GM13976 (cell line): ENCODE results near the gene SCGB1A1.

Source experiments
- DNase-seq: peaks from one replicate; pipeline ENCODE4 v3.0.0; 2012; ENCODE audit warnings: low spot score
- in situ Hi-C: fragments of 300-500 bp; cut with MboI; formaldehyde crosslinking; loops from one replicate; pipeline ENCODE4 v1.12.0; 2022; ENCODE audit warnings: low sequenced_read_pairs, mixed read lengths, inconsistent platforms; ENCODE audit not compliant: unreplicated experiment
- TF ChIP-seq, protein P1 (sequence below): IDR thresholded peaks from 2 replicates; pipeline ENCODE4 v1.5.1; 2012; ENCODE audit warnings: borderline replicate concordance, mild to moderate bottlenecking; ENCODE audit not compliant: insufficient read depth; ENCODE audit errors: extremely low read depth, missing control alignments, control extremely low read depth

Gene SCGB1A1

DNA sequence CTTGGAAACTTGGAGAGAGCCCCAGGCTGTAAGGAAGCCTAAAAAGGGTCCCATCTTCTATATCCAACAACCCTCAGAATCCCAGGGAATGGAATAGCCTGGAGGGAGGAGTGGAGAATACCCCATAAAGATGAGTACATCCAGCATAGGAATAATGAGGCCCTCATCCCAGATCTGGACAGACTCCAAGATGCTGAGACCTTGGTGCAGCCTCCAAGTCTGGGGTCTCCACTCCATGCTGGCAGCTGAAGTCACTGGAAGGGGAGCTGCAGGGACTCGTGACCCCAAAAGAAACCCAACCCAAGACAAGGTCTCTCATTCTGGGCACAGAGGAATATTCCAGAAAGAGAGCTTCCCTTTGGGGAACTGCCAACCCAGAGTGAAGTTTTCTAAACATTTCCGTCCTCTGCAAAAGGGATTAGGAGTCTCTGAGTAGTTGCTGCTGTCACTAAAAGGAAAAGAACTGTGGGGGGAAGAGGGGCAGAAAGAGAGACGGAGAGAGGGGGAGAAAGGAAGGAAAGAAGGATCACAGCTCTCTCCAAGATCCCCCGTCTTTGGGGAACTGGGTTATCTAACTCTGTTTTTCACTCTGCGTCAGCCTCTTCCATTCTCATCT lies 589 bp downstream of the SCGB1A1 start:
- no peak for DNase-seq
- in situ Hi-C loops: no loop called here
- TF ChIP-seq, protein P1, sequence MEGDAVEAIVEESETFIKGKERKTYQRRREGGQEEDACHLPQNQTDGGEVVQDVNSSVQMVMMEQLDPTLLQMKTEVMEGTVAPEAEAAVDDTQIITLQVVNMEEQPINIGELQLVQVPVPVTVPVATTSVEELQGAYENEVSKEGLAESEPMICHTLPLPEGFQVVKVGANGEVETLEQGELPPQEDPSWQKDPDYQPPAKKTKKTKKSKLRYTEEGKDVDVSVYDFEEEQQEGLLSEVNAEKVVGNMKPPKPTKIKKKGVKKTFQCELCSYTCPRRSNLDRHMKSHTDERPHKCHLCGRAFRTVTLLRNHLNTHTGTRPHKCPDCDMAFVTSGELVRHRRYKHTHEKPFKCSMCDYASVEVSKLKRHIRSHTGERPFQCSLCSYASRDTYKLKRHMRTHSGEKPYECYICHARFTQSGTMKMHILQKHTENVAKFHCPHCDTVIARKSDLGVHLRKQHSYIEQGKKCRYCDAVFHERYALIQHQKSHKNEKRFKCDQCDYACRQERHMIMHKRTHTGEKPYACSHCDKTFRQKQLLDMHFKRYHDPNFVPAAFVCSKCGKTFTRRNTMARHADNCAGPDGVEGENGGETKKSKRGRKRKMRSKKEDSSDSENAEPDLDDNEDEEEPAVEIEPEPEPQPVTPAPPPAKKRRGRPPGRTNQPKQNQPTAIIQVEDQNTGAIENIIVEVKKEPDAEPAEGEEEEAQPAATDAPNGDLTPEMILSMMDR: no peak

DNA sequence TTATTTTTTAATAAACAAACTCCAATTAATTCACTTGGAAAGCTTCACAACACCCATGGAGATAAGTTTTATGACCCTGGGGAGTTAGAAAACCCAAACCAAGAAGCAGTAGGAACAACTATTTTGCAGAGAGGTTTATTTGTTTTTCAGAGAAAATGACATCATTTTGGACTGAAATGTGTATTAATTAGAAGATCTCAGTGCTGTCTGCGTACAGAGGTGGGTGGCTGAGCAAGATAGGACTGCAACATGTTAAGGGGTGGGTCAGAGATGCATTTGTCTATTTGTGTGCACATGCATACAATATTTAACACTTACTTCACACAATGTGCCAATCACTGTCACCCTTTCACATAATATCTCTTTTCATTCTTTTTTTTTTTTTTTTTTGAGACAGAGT lies 1.1 kb downstream of the SCGB1A1 start:
- TF ChIP-seq, protein P1: no peak
- in situ Hi-C loops: no loop called here
- no peak for DNase-seq

DNA sequence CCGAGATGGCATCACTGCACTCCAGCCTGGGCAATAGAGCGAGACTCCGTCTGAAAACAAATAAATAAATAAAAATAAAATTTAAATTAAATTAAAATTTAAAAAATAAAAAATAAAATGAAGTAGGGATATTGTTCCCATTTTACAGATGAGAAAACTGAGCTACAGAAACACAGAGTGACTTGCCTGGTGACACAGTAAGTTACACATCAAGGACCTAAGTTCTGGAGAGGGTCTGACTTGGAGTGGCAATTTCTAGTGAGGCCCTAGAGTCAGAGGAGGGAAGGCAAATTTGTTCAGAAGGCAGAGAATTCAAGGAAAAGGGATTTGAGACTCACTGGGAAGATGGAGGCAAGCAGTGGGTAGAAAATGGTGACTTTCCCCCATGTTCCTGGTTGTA lies 2.0 kb downstream of the SCGB1A1 start:
- DNase-seq: no peak
- in situ Hi-C loops: no loop called here
- TF ChIP-seq, protein P1: no peak

DNA sequence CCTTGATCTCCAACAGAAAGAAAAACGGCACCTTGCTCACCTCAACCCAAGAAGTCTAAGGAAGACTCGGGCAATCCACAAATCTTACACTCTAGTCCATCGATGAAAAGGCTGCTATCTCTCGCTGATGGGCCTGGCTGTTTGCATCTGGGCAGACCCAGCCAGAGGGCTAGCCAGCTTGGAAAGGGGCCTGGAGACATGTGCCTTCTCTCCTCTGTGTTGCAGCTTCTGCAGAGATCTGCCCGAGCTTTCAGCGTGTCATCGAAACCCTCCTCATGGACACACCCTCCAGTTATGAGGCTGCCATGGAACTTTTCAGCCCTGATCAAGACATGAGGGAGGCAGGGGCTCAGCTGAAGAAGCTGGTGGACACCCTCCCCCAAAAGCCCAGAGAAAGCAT lies 3.2 kb downstream of the SCGB1A1 start:
- in situ Hi-C loops: no loop called here

DNA sequence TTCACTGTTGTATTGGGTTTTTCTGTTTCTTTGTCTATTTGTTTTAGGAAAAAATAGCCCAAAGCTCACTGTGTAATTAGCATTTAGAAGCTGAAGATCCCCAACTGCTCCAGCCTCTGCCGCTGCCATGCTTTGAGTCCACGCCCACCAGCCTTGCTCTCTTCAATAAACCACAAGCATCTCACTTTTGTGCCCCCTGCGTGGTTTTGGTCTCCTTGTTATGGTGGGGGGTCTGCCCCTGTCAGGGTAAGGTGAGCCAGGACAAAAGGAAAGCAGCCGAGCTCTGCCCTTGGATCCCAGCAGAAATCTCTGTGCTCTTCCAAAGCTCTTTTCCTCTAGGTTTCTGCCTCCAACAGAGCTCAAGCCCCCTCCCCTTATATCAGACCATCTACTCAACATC lies 4.2 kb downstream of the SCGB1A1 start:
- TF ChIP-seq, protein P1: no peak
- no peak for DNase-seq
- in situ Hi-C loops: no loop called here

More for the DNA sequence above, 3.2 kb downstream of the SCGB1A1 start:
- TF ChIP-seq, protein P1: no peak
- no peak for DNase-seq

DNA sequence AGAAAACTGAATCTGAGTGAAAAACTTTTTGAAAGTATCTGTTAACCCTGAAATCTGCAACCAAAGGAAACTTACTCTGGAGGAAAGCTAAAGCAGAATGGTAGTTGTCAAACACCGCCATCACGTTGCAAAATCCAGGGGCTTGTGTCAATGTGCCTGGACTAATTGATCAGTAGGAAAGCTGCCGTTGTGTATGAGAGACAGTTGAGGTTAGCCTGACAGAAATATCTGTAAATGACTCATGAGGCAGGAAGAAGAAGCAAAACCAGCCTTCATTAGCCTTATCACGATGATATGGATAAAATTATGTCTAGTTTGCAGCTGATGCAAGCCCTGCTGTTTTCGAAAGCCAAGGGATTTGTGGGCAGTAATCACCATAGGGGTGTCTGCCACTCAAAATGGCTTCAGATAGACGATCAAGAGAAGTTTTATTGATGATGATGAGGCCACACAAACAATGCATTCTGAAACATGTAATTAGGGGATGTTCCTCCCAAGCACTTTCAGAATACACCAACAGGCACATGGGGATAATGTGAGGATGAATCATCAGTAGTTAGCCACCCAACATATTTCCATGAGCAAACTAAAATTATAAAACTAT lies 8.9 kb downstream of the SCGB1A1 start:
- peak; percentile 49 for DNase-seq
- in situ Hi-C loops: no loop called here
- TF ChIP-seq, protein P1: no peak
